ENCODE measurements around the gene ZBTB17. TPM values are rescaled to one million over a fixed set of nuclear protein-coding genes. Genes with fewer than 3 reads are reported as not detected.
A peak's percentile ranks its signal among the peaks of the same experiment; 100 is the strongest.

Gene ZBTB17
- total and polyA plus RNA-seq, 9 of the 15 experiments (the other 6 are each of a cell fraction or from before 2014, with no cell fraction given): 1.1 to 53.4 (median 29.6) TPM

DNA sequence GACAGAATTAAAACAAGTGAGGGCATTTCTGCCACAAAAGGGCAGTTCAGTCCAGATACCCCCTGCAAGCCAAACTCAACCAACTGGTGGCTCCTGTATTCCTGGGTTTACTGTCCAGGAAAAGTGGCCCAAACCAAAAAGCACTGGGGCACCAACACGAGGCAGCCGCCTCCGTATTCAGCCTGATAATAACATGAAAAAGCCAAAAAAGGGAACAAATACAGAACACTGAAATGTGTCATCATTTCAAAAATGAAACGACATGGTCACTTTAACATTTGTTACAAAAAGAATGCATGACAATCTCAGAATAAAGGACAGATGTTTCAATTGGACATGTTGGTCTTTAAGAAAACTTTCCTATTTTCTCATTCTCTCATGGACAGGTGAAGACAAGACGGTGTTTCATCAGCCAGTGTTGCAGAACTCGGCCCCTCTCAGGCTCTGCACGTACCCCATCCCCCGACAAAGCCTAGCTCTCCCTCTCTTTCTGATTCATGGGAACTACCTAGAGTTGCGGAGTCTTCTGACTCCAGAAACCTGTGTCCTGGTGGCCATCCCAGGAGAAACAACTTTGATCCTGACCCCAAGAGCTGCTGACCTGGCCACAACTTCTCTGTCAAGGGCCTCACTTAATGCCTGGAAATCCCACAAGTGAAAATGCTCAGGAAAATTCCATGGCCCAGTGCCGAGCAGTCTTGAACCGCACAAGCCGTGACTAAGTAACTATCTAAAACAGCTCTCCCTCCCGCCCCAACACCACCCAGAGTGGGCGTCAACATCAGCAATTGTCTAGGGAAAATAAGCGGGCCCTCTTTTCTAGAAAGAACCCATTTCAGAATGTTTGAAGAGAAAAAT is 27.1 kb downstream of the ZBTB17 start:
- no peaks in the 10 kb centered on the region for H3K9me3 ChIP-seq (replicated peaks; ENCODE audit: control insufficient read depth, insufficient read depth, low read depth, low read length)
- H3K27ac ChIP-seq (ENCODE audit: extremely low read depth, low read depth, low read length): peak overlapping the region; percentile 97
- no peaks in the 10 kb centered on the region for H3K27me3 ChIP-seq (ENCODE audit: control insufficient read depth in 2 of 2, insufficient read depth in 2 of 2, low read length in 2 of 2)
- peak overlapping the region; percentile 73 for H3K4me2 ChIP-seq (ENCODE audit: insufficient read depth, low read length)
- intact Hi-C loops (cut with micrococcal nuclease): no loop called here
- in situ Hi-C loops (cut with MboI): no loop called here
- no peak for FAIRE-seq
- CTCF ChIA-PET (ENCODE audit: low intra/inter-chr PET ratio): no interaction called here
- peak overlapping the region; percentile 2; the same call in 1 of the 2 replicates for H2AFZ ChIP-seq (ENCODE audit: low read depth, low read length)
- POLR2A ChIA-PET: interaction anchor here (0.6 to 3.3 kb wide), 12 partner anchors 8 to 1170 kb away, joined by 3 to 20 read pairs (median 4); partner anchors contain the start of gene SPEN
- peak overlapping the region; percentile 81 to 82; a peak in 3 of 4 replicates for H3K9ac ChIP-seq (ENCODE audit: insufficient read depth in 1 of 2, low read depth in 2 of 2, low read length in 2 of 2)
- no TSS peak for BruUV-seq (replicated peaks)
- ATAC-seq: peak; percentile 50
- H3K79me2 ChIP-seq (ENCODE audit: control insufficient read depth, insufficient read depth, low read length): peaks cover 62% of the 10 kb centered on the region
- 27% methylated on average over 15 of the region's 15 CpGs for WGBS (ENCODE audit: insufficient coverage, low coverage, missing lambda C conversion rate)
- H3K36me3 ChIP-seq (ENCODE audit: control insufficient read depth, insufficient read depth, low read length): peaks cover 60% of the 10 kb centered on the region; the same call in 2 of the 3 replicates
- H3K4me3 ChIP-seq: no peak overlapping the region; the same call in 1 of the 2 replicates
- peaks cover 4% of the 10 kb centered on the region; the same call in 1 of the 2 replicates for H4K20me1 ChIP-seq (replicated peaks; ENCODE audit: control insufficient read depth, insufficient read depth, low read length)
- DNase-seq (ENCODE audit: extremely low read depth in 1 of 4, low spot score in 3 of 4): peak; percentile 60 to 81 (median 68)
- peaks cover 57 to 69% of the 10 kb centered on the region in 2 experiments for H3K4me1 ChIP-seq (replicated peaks in 1 of 2; ENCODE audit: control insufficient read depth in 2 of 2, insufficient read depth in 2 of 2, low read length in 2 of 2)
- H3K9me1 ChIP-seq (ENCODE audit: control insufficient read depth, insufficient read depth, low read length): peaks cover 8% of the 10 kb centered on the region
- TF ChIP-seq ZKSCAN8 (CRISPR knock-in tag; IDR thresholded peaks at IDR 0.05): no peak
- TF ChIP-seq DMBX1 (CRISPR knock-in tag; IDR thresholded peaks at IDR 0.05; ENCODE audit: borderline replicate concordance): 0 out of 2 replicates have a peak, but pooled peaks have one; percentile 14
- TF ChIP-seq ZNF57 (CRISPR knock-in tag; IDR thresholded peaks at IDR 0.05): no peak
- no peak for TF ChIP-seq RFX1 (IDR thresholded peaks at IDR 0.05)
- TF ChIP-seq, protein P1, sequence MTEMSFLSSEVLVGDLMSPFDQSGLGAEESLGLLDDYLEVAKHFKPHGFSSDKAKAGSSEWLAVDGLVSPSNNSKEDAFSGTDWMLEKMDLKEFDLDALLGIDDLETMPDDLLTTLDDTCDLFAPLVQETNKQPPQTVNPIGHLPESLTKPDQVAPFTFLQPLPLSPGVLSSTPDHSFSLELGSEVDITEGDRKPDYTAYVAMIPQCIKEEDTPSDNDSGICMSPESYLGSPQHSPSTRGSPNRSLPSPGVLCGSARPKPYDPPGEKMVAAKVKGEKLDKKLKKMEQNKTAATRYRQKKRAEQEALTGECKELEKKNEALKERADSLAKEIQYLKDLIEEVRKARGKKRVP (CRISPR knock-in tag; IDR thresholded peaks at IDR 0.05): 0 out of 2 replicates have a peak, but pooled peaks have one; percentile 23
- peak; percentile 2 for TF ChIP-seq FIP1L1 (IDR thresholded peaks at IDR 0.05; ENCODE audit: low read depth, low read length, poor library complexity, severe bottlenecking)
- peak; percentile 10 for TF ChIP-seq KAT2B (IDR thresholded peaks at IDR 0.05; ENCODE audit: low read depth, low read length)
- TF ChIP-seq, protein P2, sequence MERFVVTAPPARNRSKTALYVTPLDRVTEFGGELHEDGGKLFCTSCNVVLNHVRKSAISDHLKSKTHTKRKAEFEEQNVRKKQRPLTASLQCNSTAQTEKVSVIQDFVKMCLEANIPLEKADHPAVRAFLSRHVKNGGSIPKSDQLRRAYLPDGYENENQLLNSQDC (CRISPR knock-in tag; IDR thresholded peaks at IDR 0.05): no peak
- TF ChIP-seq ZSCAN29 (IDR thresholded peaks at IDR 0.05): no peak
- TF ChIP-seq MAFF (IDR thresholded peaks at IDR 0.05; ENCODE audit: low read length): peak; percentile 32; the same call in 1 of the 2 replicates
- no peak for TF ChIP-seq CBX5 (IDR thresholded peaks at IDR 0.05; ENCODE audit: borderline replicate concordance, low read depth)
- peak; percentile 38 for TF ChIP-seq RBM39 (optimal IDR thresholded peaks at IDR 0.05; ENCODE audit: low read depth, low read length)
- TF ChIP-seq ZBTB7A (IDR thresholded peaks at IDR 0.05; ENCODE audit: borderline replicate concordance, control insufficient read depth, low read depth, low read length): no peak
- peak; percentile 51; the same call in 1 of the 2 replicates for TF ChIP-seq LEF1 (IDR thresholded peaks at IDR 0.05)
- TF ChIP-seq ZFX (CRISPR knock-in tag; IDR thresholded peaks at IDR 0.05): no peak
- no peak for TF ChIP-seq MNT (conservative IDR thresholded peaks at IDR 0.05)
- TF ChIP-seq ZNF395 (CRISPR knock-in tag; IDR thresholded peaks at IDR 0.05): 0 out of 2 replicates have a peak, but pooled peaks have one; percentile 10

Measured in K562 (cell line).